Stimulated activated CD8-positive, alpha-beta memory T cell treated with anti-CD3 and anti-CD28 coated beads, Interleukin-4, amount 100 ng/mL, for 24 hours (primary cell): ENCODE results near the gene MEGF6.

ENCODE experiments used
- DNase-seq: peaks from one replicate; pipeline ENCODE4 v3.0.0-alpha.2; 2020; ENCODE audit warnings: low read depth

Gene MEGF6

DNA sequence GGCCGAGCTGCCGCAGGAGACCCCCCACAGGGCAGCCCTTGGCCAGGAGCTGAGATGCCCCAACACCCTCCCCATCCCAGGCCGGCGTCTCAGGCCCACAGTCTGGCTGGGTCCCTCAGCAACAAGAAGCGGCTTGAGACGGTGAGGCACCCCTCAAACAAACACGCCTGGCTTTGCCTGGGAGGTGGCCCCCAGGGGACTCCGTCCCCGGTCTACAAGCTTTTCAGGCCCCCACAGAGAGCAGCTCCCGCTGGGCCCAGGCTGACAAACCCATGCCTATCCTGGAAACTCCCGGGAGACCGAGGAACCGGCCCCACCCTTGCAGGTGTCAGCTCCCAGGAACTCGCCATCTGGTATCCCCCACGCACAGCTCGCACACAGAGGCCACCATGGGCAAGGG, 89.9 kb downstream of the MEGF6 start:
- no peak for DNase-seq

DNA sequence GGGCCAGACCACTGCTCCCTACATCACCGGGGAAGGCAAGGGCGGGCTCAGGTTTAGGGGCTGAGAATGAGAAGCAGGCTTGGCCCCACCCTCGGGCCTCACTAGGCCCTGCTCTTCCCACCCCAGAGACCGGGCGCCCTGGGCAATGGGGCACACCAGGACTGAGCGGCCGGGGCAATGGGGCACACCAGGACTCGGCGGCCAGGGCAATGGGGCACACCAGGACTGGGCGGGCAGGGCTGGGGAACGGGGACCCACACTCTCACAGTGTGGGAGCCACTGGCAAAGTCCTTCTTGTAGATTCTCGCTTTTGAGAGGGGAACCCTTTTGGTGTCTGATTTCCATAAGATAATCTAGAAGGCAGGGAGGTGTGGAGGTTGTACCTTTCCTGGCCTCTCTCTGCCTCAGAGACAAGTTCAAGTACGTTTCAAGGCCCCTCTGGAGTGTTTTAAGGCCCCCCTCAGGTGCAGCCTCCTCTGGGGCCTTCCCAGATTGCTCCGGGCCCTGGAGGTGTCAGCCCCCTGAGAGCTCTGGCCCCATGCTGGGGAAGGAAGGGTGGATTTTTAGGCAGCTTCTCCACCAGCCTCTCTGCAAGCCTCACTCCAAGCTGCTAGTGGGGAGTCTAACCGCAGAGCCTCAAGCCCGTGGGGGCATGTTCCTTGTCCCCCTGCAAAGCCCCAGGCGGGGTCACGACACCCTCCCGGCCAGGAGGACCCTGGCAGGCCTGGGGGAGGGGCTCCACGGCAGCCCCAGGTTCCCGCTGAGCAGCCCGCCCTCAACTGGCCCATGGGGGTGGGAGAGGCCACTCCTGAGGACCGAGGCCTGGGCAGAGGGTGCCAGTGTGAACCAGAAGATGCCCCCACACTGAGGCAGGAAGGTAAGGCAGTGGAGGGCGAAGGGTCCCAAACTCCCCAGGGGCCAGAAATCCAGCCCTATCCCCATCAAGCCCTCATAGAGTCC, 90.6 kb downstream of the MEGF6 start:
- DNase-seq, result no peak

GRCh38 chr1:3519301-3519885, 91.9 kb downstream of the MEGF6 start:
- DNase-seq, result no peak

DNA sequence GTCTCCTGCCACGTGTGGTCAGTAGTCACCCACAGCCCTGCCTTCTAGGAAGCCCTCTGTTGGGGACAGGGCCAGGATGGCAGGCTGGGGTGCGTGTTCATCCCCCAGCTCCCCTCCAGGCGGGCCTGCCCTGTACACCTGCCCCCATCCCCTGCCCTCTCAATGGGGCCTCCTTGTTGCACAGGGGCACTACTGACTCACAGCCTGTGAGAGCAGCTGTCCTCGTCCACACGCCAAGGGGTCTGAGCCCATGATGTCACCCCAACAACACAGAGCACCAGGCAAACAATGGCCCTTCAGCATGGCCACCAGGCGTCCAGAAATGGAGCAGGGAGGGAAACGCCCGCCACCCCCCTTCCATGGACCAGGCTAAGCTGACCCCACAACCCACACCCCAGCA, 92.6 kb downstream of the MEGF6 start:
- DNase-seq, result no peak

DNA sequence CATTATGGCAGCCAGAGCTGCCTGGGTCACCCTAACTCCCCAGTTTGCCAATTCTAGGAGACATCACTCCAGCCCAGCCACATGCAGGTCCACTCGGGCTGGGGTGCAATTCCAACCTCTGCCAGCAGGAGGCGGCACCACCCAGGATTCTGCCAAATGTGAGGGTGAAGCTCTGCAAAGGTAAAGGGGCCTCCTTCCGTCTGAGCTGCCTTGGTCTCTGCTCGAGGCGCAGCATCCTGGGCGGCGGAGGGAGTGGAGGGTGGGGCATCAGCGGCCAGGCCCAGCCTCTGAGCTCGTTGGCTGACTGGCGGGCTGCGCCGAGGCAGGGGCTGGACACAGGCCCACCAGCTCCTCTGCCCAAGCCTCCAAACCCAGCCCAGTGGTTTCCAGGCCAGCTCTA, 93.1 kb downstream of the MEGF6 start:
- DNase-seq, result no peak

DNA sequence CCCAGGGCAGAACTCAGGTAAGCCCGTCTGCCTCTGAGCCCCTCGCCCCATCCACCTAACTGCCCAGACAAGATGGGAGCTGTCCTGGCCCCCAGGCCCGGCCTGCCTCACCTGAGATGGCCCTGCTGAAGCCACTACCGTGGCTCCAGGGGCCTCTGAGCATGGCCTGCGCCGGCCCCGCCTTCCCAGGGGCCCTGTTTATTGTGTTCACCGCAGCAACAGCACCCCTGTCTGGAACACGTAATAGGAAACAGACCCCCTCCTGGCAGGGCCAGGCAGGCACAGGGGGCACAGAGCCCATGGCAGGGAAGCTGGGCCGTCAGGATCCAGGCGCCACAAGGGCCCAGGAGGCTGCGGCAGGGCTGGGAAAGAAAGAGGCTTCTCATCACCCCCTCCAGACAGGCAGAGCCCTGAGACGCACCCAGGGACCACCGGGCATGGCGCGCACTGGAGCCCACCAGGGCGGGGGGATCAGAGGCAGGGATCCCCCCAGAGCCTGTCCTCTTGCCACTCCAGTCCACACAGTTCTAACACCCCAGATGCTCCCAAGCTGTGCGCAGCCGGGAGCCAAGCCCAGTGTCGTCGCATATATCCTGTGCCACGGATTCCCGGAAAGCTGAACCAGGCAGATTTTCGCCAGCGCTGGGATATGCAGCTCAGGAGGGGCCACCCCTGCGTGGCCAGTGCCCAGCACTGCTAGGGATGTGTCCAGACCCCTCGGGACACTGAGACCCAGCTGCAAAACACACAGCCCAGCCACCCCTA, 94.2 kb downstream of the MEGF6 start:
- DNase-seq, result no peak

- DNase-seq, result no peak
Measured at GRCh38 chr1:3516481-3516869, 94.8 kb downstream of the MEGF6 start.

GRCh38 chr1:3515774-3516480, 95.4 kb downstream of the MEGF6 start:
- DNase-seq, result no peak

- no peak for DNase-seq
Measured at GRCh38 chr1:3515272-3515671, 96.0 kb downstream of the MEGF6 start.

- no peak for DNase-seq
Measured at GRCh38 chr1:3514404-3514803, 96.9 kb downstream of the MEGF6 start.

DNA sequence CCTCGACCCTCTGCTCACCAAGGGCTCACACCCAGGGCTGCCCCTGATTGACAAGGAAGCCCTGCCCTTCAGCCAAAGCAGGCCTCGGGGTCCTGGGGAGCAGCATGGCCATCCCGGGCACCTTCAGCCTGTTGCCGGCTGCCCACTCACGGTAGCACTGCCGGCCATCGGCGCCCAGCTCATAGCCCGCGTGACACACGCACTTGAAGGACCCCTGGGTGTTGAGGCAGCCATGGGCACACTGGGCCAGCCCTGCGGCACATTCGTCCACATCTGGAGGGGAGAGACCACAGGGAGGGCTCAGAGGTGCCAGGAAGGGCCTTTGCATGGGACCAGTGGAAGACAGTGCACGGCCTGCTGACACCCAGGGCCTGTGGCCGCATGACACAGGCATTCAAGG, 99.5 kb downstream of the MEGF6 start:
- DNase-seq, result no peak

DNA sequence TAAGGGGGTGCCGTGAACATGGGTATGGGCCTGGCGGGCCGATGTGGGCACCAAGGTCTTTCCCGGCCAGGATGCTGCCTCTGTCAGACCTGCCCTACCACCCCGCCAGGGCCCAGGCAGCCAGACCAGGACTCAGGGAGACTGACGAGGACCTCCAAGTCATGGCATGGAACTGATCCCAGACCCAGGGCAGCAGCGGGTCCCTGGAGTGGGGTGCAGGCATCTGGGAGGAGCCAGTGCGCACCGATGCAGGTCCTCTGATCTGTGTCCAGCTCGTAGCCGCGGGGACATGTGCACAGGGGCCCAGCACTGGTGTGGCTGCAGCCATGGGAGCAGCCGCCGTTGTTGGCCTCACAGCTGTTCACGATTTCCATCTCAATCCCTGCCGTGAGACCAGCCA, 100.0 kb downstream of the MEGF6 start:
- DNase-seq, result no peak

GRCh38 chr1:3510956-3511250, 100.4 kb downstream of the MEGF6 start:
- DNase-seq, result no peak

DNA sequence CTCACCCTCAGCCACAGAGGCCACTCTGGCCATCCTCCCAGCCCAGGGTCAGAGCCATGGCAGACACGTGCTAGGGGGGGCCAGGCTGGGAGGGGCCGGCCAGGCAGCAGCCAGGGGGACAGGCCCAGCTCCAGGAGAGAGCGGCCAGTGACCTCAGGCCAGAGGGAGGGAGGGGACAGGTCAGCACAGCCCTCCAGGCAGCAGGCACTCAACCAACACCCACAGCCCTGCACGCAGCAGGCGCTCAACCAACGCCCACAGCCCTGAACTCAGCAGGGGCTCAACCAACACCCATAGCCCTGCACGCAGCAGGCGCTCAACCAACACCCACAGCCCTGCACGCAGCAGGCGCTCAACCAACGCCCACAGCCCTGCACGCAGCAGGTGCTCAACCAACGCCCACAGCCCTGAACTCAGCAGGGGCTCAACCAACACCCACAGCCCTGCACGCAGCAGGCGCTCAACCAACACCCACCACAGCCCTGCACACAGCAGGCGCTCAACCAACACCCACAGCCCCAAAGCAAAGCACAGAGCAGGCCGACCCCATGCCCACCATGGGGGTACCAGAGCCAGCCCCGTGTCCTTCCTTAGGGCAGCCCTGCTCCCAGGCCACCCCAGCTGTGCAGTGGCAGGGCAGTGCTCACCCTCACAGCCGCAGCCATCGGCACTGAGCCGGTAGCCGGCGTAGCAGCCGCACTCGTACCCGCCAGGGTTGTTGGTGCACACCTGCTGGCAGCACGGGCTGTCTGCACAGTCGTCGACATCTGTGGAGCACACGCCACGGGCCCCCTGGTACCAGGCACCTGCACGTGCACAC, 101.0 kb downstream of the MEGF6 start:
- no peak for DNase-seq

GRCh38 chr1:3509721-3510120, 101.6 kb downstream of the MEGF6 start:
- no peak for DNase-seq

GRCh38 chr1:3508757-3509415, 102.4 kb downstream of the MEGF6 start:
- no peak for DNase-seq

DNA sequence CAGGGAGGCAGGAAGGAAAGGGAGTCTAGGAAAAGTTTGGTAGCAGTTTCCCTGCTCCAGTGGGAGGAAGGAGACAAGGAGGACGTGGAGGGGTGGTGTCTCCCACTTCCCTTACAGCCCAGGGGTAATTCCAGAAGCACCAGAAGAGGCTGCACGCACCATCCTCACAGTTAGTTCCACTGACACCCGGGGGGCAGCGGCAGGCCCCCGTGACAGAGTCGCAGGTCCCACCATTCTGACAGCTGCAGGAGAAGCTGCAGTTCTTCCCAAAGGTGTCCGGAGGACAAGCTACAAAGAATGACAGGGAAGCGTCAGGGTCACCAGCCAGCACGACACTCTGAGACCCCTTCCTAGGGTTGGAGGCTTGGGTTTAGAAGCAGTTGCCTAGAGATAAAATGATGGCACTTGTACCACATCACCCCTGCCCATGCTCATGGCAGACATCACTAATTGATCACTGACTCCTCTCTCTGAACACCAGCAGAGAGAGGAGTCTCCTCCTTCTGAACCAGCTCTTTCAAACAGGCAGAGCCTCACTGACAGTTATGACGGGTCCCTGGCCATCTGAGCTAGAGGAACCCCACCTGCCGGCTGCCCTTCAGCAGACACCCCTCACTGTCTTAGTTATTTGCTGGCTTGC, 103.6 kb downstream of the MEGF6 start:
- no peak for DNase-seq

- DNase-seq, result no peak
Measured at GRCh38 chr1:3506943-3507342, 104.4 kb downstream of the MEGF6 start.

DNA sequence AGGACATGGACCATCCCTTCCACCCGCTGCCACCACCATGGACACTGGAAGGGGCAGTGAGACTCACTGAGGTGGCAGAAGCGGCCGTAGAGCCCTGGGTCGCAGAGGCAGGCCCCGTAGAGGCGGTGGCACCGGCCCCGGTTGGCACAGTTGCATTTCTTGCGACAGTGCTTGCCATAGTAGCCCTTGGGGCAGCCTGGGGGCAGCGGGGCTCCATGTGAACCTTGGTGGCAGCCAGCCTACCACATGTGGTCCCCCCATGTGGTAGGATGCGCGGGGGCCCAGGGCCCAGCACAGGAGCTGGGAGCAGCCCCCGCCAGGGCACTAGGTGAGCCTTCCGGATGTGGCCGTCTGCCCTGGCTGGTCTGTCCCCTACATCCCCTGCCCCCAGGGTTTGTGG, 105.3 kb downstream of the MEGF6 start:
- no peak for DNase-seq

GRCh38 chr1:3505161-3505560, 106.1 kb downstream of the MEGF6 start:
- DNase-seq, result no peak

- DNase-seq, result no peak
Measured at GRCh38 chr1:3504822-3505153, 106.5 kb downstream of the MEGF6 start.
